MCF 10A (cell line): Measurements from ENCODE around the gene LVRN. TPM values are rescaled to one million over a fixed set of nuclear protein-coding genes. Genes with fewer than 3 reads are reported as not detected.

Source experiments
- BruUV-seq: library from RNA; stranded (reverse); fragments of 400-500 nt; replicated peaks from 2 replicates; lab custom pipeline; 2021; lab: Mats Ljungman, UMichigan
- CTCF ChIA-PET: fragments of 300-600 bp; sonication (Branson Sonifier 250); formaldehyde crosslinking; extraction: SDS; loops from one replicate; lab custom pipeline; 2021; ENCODE audit warnings: antibody characterized with exemption, inconsistent platforms; lab: Yijun Ruan, JAX
- POLR2A ChIA-PET: fragments of 300-600, 350-650 bp; sonication (Branson Sonifier 250); formaldehyde crosslinking; extraction: SDS; loops from one replicate; lab custom pipeline; 2020; ENCODE audit warnings: antibody characterized with exemption, inconsistent platforms; lab: Yijun Ruan, JAX
- DNase-seq: peaks from one replicate; pipeline ENCODE4 v3.0.0-alpha.2; 2018; ENCODE audit not compliant: unreplicated experiment
- H3K27ac Mint-ChIP-seq: one replicate; pipeline ENCODE4 v1.8.0; 2022; ENCODE audit warnings: mild to moderate bottlenecking, low read depth, mixed read lengths; ENCODE audit not compliant: unreplicated experiment
- H3K27me3 Mint-ChIP-seq: one replicate; pipeline ENCODE4 v1.8.0; 2022; ENCODE audit warnings: mixed read lengths; ENCODE audit not compliant: insufficient read depth, unreplicated experiment
- H3K36me3 Mint-ChIP-seq: one replicate; pipeline ENCODE4 v1.8.0; 2022; ENCODE audit warnings: mild to moderate bottlenecking, moderate library complexity, mixed read lengths; ENCODE audit not compliant: insufficient read depth, unreplicated experiment
- H3K4me1 Mint-ChIP-seq: one replicate; pipeline ENCODE4 v1.8.0; 2022; ENCODE audit warnings: mixed read lengths; ENCODE audit not compliant: insufficient read depth, unreplicated experiment
- H3K4me3 Mint-ChIP-seq: one replicate; pipeline ENCODE4 v1.8.0; 2022; ENCODE audit warnings: mild to moderate bottlenecking, moderate library complexity, mixed read lengths; ENCODE audit not compliant: unreplicated experiment
- H3K9me3 Mint-ChIP-seq: one replicate; pipeline ENCODE4 v1.8.0; 2022; ENCODE audit warnings: mixed read lengths; ENCODE audit not compliant: unreplicated experiment
- intact Hi-C: fragments of 100-400 bp; cut with micrococcal nuclease; formaldehyde crosslinking; loops from 2 replicates; pipeline ENCODE4 v1.14.1; 2022
- total RNA-seq: library from RNA; stranded (reverse); gene quantifications from 2 replicates; pipeline ENCODE4 v1.2.3, GENCODE V29; 2022
- TF ChIP-seq, protein P1 (sequence below): fragments of 200-600 bp; IDR thresholded peaks from one replicate; pipeline ENCODE4 v1.8.0; 2022; ENCODE audit warnings: antibody characterized with exemption, mild to moderate bottlenecking; ENCODE audit not compliant: unreplicated experiment

Gene LVRN
- total RNA-seq, 1 experiment from 2014 or later, result 0.77 TPM

DNA sequence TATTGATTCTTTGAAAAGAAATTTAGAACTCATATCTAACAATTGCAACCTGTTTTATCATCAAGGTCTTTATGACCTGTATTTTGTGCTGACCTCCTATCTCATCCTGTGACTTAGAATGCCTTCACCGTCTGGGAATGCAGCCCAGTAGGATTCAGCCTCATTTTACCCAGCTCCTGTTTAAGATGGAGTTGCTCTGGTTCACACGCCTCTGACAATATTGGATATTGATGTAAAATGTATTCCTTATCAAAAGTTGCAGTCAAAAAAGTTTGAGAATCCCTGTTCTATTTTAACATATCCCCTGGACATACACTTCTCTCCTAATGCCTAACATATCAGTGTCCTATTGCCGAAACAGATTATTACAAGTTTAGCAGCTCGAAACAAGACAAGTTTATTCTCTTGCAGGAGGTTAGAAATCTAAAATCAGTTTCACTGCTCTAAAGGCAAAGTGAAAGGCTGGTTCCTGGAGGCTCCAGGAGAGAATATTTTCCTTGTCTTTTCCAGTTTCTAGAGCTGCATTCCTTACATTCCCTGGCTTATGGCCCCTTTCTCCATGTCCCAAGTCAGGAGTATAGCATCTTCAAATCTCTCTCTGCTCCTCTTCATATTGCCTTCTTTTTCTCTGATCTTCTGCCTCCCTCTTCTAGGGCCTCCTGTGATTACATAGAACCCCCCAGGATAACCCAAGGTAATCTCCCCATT lies 31.5 kb upstream of the LVRN start:
- Mint-ChIP-seq H3K36me3 (no peaks in the 10 kb centered on the region), H3K4me1 (peaks cover 9% of the 10 kb centered on the region), H3K4me3 (no peak overlapping the region), H3K9me3 (no peaks in the 10 kb centered on the region), H3K27ac (no peak overlapping the region), H3K27me3 (no peaks in the 10 kb centered on the region)
- ChIA-PET CTCF (no interaction called here), POLR2A (no interaction called here)
- no peak for DNase-seq
- BruUV-seq, result no TSS peak
- intact Hi-C loops, result no loop called here
- TF ChIP-seq, protein P1, sequence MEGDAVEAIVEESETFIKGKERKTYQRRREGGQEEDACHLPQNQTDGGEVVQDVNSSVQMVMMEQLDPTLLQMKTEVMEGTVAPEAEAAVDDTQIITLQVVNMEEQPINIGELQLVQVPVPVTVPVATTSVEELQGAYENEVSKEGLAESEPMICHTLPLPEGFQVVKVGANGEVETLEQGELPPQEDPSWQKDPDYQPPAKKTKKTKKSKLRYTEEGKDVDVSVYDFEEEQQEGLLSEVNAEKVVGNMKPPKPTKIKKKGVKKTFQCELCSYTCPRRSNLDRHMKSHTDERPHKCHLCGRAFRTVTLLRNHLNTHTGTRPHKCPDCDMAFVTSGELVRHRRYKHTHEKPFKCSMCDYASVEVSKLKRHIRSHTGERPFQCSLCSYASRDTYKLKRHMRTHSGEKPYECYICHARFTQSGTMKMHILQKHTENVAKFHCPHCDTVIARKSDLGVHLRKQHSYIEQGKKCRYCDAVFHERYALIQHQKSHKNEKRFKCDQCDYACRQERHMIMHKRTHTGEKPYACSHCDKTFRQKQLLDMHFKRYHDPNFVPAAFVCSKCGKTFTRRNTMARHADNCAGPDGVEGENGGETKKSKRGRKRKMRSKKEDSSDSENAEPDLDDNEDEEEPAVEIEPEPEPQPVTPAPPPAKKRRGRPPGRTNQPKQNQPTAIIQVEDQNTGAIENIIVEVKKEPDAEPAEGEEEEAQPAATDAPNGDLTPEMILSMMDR, result no peak

DNA sequence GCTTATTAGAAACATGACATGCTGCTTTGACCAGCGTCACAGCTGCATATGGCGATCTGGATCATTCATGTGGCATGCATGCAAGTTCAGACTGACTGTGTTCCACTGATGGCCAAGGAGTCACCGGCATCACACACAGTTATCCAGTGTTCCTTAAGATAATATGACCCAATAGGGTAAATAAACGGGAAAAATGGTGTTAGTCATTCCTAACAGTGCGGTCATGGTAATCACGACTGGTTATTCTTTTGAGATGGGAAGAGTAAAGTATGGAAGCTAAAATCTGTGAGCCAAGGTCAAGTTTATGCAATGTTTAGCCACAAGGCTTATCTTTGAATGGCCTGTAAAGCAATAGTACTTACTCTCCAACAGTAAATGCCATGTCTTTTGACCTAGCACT lies 29.3 kb upstream of the LVRN start:
- DNase-seq, result no peak
- no peak overlapping the region for H3K27ac Mint-ChIP-seq
- intact Hi-C loops, result no loop called here
- H3K36me3 Mint-ChIP-seq, result no peaks in the 10 kb centered on the region
- H3K9me3 Mint-ChIP-seq, result no peaks in the 10 kb centered on the region
- BruUV-seq, result no TSS peak
- H3K27me3 Mint-ChIP-seq, result no peaks in the 10 kb centered on the region
- CTCF ChIA-PET, result interaction anchor here (0.7 to 1.6 kb wide), 2 partner anchors 11 to 35 kb away, joined by 3 to 5 read pairs; no protein-coding TSS in a partner anchor
- no peak overlapping the region for H3K4me3 Mint-ChIP-seq
- TF ChIP-seq, protein P1, result no peak
- peaks cover 9% of the 10 kb centered on the region for H3K4me1 Mint-ChIP-seq
- POLR2A ChIA-PET, result no interaction called here

DNA sequence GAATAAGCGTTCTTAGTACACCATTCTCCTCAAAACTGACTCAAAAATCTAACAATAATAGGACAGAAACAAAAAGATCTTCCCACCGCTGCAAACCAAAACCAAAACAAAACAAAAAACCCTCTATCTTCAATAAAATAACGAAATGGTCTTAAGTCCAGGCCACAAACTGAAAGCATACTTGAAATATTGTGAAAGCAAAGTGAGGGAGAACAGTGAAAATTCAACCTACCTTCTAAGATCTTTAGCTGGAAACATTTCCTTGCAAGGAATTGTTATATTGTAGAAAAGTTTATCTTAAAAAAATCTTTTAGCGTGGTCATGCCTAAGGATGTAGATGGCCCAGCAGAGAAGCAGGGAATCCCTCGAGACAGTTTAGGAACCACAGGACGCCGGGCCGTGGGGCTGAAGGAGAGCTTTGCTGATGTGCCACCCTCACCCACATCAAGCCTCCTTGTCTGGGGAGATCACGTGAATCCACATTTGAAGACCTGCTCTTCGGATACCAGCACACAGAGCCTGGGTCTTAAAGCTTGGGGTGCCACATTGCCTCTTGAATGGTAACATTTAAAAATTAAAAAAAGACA lies 27.8 kb upstream of the LVRN start:
- Mint-ChIP-seq H3K9me3 (no peaks in the 10 kb centered on the region), H3K27me3 (no peaks in the 10 kb centered on the region), H3K27ac (no peak overlapping the region), H3K36me3 (no peaks in the 10 kb centered on the region), H3K4me3 (no peak overlapping the region), H3K4me1 (peaks cover 8% of the 10 kb centered on the region)
- BruUV-seq, result no TSS peak
- TF ChIP-seq, protein P1, result no peak
- ChIA-PET POLR2A (interaction anchor here (0.5 to 0.9 kb wide), 2 partner anchors 13 to 231 kb away, joined by 3 read pairs; no protein-coding TSS in a partner anchor), CTCF (interaction anchor here (0.6 to 1.6 kb wide), 3 partner anchors 10 to 601 kb away, joined by 3 to 5 read pairs (median 3); no protein-coding TSS in a partner anchor)
- no peak for DNase-seq
- intact Hi-C loops, result no loop called here

DNA sequence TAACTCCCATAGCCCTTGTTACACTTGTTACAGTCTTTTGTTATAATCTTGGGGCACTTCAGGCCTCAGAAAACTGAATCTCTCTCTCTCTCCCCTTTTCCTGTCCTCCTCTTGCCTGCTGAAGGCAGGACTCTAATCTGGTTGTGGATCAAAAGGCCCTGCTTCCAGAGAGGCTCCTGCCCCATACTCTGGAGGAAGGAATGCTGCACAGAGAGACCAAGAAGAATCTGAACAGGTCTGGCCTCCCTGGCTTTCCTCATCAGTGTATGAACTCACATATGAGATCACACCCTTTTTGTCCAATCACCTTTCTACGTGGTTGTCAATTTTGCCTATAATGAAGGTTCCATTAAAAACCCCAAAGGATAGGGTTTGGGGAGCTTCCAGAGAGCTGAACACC lies 26.2 kb upstream of the LVRN start:
- Mint-ChIP-seq H3K36me3 (no peaks in the 10 kb centered on the region), H3K27me3 (no peaks in the 10 kb centered on the region), H3K9me3 (peaks cover 4% of the 10 kb centered on the region), H3K27ac (no peak overlapping the region), H3K4me1 (peaks cover 11% of the 10 kb centered on the region), H3K4me3 (no peak overlapping the region)
- CTCF ChIA-PET, result no interaction called here
- BruUV-seq, result no TSS peak
- POLR2A ChIA-PET, result no interaction called here
- DNase-seq, result no peak
- intact Hi-C loops, result no loop called here
- TF ChIP-seq, protein P1, result no peak
